ENCODE results near the gene WNT7B. TPM values are rescaled to one million over a fixed set of nuclear protein-coding genes. Genes with fewer than 3 reads are reported as not detected.

Gene WNT7B
- total RNA-seq, 1 experiment from 2014 or later = 95.0 TPM

DNA sequence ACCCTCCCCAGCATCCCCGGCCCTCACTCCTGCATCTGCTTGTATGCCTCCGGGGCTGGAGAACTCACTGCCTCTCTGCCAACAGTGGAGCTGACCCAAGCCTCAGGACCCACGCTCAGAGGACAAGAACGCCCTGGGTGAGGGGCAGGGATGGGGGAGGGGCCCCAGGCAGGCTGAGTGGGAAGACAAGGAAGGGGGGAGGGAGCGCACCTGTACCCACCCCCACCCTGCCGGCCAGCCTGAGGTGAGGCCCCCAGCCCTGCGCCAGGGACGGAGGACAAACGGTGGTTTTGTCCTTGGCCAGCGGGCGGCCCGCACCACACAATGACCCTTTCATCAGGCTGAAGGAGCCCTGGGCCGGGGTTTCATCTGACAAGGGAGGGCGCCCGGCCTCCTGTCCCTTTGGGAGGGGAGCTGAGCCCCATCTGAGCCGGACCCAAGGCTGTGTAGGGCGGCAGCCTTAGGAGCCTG lies 10.0 kb downstream of the WNT7B start:
- no peak for DNase-seq (ENCODE audit: low read depth)
- in situ Hi-C loops (cut with HindIII; ENCODE audit: low pct_unique_long_range_greater_than_20kb, low sequenced_read_pairs) = no loop called here

DNA sequence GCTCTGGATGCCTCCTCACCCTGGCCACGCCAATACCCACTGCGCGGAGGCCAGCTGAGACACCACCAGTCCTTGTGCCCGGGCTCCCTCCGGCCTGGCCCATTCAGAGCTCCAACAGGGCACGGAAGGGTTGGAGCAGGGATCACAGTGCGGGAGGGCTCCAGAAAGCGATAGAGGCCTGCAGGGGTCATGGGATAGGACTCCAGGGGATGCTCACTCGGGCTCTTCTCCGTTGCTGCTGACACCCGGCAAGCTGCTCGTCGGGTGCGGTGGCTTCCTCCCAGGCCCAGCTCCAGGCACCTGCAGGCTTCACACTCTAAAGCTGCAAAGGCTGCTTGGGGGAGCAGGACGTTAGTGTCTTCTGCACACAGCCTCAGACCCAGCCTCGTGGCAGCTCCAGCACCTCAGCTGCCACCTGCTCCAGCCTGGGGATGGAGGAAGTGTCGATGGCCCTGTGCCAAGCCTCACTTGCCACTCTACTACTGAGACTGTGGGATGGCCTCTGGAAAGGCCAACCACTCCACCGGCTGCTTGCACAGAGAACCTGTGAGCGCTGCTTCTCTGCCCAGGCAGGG lies 10.6 kb downstream of the WNT7B start:
- in situ Hi-C loops (cut with HindIII; ENCODE audit: low pct_unique_long_range_greater_than_20kb, low sequenced_read_pairs) = no loop called here
- no peak for DNase-seq (ENCODE audit: low read depth)

DNA sequence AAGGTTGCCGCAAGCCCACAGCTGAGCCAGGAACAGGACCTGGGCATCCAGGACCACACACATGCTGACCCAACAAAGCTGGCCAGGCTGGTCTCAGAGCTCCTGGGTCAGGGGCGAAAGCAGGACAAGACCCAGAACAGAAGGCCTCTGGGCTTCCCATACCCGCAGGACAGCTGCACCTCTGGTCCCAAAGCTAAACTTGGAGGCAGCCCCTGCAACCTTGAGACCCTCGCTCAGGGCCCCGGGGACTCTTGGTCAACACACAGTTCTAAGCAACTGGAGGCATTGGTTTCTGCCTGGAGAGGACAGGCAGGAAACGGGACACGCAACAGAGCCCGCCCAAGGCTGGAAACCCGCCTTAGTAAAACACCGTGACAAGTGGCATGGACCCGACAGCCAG lies 11.4 kb downstream of the WNT7B start:
- no peak for DNase-seq (ENCODE audit: low read depth)
- in situ Hi-C loops (cut with HindIII; ENCODE audit: low pct_unique_long_range_greater_than_20kb, low sequenced_read_pairs) = no loop called here

DNA sequence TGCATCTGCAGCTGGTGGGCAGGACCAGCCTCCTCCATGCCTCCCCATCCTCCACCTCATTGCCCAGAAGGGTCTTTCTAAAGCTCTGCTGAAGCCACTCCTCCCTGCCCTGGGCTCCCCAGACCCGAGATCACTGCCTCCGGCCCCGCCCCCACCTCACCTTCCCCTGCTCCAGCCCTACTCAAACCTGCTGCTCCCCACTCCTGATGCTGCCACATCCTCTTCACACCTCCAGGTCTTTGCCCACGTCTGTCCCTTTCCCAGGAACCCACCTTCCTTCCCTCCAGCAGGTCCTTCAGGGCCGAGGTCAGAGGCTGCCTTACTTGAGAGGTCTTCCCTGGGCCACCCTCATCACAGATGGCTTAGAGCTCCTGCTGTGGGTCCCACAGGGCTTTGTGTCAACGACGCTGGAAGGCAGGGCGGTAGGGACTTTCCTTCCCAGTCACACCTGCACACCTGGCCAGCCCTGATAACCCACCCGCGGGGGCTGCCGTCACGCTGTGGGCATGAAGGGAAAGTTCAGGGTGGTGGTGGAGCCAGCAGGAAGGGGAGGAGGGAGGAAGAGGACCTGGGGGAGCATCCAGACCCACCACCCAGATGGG lies 11.9 kb downstream of the WNT7B start:
- no peak for DNase-seq (ENCODE audit: low read depth)
- in situ Hi-C loops (cut with HindIII; ENCODE audit: low pct_unique_long_range_greater_than_20kb, low sequenced_read_pairs) = no loop called here

DNA sequence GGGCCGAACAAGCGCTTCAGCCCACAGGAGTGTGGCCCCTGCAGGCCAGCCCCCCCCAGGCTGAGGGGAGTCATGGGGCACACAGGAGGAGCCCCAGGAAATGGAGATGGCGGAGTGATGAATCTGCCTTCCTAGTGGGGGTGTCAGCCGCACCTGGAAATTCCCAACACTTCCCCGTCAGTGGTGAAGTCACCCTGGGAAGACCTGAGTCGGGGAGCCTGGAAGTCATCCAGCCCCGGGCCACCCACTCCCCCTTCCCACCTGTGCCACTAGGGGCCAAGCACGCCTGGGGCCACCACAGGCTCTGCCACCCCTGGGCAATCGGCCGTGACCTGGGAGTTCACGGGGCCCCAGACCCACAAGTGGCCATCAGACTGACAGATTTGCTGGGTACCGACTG lies 12.6 kb downstream of the WNT7B start:
- no peak for DNase-seq (ENCODE audit: low read depth)
- in situ Hi-C loops (cut with HindIII; ENCODE audit: low pct_unique_long_range_greater_than_20kb, low sequenced_read_pairs) = no loop called here

DNA sequence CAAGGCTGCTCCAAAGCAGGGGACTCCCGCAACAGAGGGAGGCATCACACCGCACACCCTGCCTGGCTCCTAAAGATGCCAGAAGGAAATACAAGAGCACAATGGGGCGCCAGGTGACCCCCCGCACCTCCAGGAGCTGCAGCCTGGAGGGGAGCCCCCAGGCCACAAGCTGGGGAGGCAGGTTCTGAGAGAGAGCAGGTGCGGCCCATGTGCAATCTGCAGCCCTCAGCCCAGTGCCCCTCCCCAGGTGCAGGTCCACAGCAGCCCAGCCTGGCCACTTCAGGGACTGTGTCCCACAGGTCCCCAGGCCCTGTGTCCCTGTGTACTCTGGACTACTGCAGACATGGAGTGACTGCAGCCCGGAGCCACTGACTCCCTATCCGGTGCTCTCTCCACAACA lies 13.1 kb downstream of the WNT7B start:
- in situ Hi-C loops (cut with HindIII; ENCODE audit: low pct_unique_long_range_greater_than_20kb, low sequenced_read_pairs) = no loop called here

DNA sequence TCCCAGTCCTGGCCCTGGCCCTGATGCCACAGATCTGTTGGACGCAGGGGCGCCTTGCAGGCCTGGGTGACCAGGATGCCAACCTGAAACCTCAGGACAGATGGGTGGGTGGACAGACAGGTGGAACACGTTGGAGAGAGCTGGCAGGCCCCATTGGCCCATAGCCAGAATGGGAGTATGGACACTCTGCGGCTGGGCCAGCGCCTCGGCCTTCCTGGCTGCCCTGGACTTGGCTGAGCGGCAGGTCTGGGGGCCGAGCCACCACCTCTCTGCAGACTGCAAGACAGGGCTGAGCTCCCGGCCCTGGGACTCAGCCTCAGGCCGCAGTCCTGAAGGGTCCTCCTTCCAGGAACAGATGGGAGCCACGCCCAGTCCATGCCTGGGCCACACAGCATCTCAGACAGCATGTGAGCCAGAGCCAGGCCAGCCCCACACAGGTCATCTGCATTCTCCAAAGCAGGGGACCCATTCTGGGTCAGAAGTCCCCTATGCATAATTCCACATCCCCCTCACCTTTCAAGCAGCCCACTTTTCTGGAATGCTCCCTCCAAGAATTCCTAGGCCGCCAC lies 14.1 kb downstream of the WNT7B start:
- in situ Hi-C loops (cut with HindIII; ENCODE audit: low pct_unique_long_range_greater_than_20kb, low sequenced_read_pairs) = no loop called here
- DNase-seq (ENCODE audit: low read depth) = no peak

More for the DNA sequence above, 13.1 kb downstream of the WNT7B start:
- DNase-seq (ENCODE audit: low read depth) = no peak

DNA sequence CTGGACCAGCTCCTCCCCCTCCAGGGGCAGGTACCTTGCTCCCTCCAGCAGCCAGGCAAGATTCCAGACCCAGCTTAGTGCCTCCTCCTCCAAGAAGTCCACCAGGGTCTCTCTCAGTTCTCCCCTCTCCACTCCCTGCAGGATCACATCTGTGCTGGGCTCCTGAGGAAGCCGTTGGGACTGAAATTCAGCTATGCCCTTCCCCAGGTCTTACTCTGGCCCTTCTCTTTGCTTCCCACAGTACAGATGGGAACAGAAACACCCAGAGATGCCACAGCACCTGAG lies 14.6 kb downstream of the WNT7B start:
- in situ Hi-C loops (cut with HindIII; ENCODE audit: low pct_unique_long_range_greater_than_20kb, low sequenced_read_pairs) = no loop called here
- no peak for DNase-seq (ENCODE audit: low read depth)

DNA sequence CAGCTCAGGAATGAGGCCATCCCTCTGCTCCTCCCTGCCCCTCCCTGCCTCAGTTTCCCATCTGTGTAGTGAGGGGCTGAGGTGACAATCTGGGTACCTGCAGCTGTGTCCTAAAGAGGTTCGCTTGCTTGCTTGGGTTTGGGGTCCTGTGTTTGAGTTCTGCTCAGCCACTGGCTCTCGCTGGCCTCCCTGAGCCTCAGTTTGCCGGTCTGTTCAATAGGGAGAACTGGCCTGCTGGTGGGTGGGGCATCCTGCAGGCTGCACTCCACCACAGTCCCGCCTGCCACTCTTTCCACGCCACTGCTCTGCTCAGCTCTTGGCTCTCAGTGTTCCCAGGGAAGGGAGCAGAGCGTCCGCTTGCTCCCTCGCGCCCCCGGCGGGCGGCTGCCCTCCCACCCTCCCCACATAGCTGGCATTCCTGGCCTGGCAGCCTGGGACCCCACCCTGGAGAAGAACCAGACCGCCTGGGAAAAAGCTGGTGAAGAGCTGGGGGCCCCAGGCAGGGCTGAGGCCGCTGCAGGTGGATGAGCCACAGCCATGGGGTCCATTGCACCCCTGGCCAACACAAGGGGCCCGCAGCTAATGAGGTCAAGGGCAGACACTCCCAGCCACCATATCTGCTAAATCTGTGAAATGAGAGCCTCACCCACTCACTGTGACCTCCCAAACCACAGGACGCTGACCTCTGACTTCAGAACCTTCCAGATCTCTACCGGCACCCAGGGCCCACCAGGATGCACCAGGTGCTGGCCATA lies 15.1 kb downstream of the WNT7B start:
- no peak for DNase-seq (ENCODE audit: low read depth)
- in situ Hi-C loops (cut with HindIII; ENCODE audit: low pct_unique_long_range_greater_than_20kb, low sequenced_read_pairs) = no loop called here

DNA sequence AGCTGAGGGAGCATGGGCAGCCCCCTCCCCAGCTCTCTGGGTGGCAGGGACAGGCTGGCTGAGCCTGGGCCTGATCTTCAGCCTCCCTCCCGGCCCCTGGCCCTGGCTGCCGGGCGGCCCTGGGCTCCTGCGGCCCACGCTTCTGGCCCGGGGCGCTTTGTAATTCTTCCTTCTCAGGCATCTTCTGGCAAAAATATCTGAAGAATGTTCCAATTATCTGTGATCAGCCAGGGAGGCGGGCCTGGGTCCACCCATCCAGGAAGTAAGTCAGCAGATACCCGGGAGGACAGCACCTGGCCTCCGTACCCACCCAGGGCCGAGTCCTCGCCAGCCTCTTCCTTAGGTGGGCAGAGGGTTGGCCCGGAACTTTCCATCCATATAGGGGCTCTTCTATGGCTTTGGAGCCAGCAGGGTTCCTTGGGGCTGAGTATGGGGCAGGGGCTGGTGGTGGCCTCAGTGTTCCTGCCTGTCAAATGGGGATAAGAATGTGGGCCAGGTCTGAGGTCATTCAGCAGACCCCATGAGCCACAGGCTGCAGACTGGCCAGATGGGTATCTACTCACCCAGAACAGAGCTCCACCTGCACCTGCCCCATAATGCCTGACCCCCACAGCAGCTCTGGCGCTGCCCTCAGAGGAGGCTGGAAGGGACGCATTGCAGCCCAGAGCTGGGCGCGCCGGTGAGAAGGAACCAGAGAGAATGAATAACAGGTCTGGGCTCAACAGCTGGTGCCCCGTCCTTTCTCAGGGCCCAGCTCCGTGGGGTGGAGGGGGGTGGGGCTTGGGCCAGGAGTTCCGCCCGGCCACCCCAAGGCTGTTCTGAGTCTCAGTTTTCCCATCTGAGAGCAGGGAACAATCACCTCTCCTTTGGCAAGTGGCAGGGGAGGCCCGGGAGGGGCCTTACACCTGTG lies 16.2 kb downstream of the WNT7B start:
- no peak for DNase-seq (ENCODE audit: low read depth)
- in situ Hi-C loops (cut with HindIII; ENCODE audit: low pct_unique_long_range_greater_than_20kb, low sequenced_read_pairs) = no loop called here

DNA sequence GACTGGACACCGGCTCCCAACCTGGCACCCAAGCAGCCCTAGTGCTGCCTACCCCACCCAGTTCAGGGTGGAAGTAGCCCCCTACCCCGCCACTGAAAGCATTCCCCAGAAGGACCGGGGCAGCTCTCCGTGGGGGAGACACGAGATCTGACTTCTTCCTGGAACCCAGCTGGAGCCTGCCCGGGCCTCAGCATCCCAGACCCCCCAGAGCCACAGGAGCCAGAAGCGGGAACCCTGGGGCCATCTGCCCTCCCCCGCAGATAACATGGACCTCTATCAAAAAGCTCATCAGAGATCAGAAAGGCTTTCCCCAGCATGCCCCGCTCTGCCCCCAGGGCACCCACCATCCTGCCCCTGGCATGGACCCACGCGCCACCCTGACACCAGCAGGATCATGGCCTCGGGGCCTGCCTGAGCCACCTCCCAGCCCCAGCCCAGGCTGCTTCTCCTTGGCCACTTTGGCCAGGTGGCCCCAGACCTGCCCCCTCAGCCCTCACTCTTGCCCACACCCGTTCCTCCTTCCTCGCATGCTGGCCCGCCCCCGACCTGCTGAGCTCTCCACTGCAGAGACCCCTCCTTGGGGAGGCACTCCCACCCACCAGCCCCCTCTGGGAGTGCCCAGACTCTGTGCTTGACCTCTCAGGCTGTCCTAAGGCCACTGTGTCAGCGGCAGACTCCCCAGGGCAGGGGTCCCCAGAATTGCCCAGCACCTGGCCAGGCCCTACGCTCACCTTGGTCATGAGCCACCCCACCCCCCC lies 17.1 kb downstream of the WNT7B start:
- in situ Hi-C loops (cut with HindIII; ENCODE audit: low pct_unique_long_range_greater_than_20kb, low sequenced_read_pairs) = no loop called here
- DNase-seq (ENCODE audit: low read depth) = no peak

DNA sequence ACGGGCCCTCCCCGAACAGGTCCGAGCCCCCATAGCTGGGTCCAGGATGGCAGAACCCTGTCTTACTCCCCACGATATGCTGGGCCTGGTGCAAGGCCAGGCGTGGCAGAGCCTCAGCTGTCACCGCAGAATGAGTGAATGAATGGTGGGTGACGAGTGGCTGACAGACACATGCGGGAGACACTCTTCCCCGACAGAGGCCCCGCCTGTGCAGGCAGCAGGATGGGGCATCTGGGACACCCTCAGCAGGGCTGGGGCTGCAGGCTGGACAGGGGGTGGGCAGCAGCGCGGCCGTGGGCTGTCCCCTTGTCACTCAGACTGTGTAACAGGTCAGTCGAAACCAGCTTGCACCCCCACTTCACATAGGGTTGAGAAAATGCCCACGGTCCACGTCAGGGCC lies 18.0 kb downstream of the WNT7B start:
- in situ Hi-C loops (cut with HindIII; ENCODE audit: low pct_unique_long_range_greater_than_20kb, low sequenced_read_pairs) = no loop called here
- no peak for DNase-seq (ENCODE audit: low read depth)

DNA sequence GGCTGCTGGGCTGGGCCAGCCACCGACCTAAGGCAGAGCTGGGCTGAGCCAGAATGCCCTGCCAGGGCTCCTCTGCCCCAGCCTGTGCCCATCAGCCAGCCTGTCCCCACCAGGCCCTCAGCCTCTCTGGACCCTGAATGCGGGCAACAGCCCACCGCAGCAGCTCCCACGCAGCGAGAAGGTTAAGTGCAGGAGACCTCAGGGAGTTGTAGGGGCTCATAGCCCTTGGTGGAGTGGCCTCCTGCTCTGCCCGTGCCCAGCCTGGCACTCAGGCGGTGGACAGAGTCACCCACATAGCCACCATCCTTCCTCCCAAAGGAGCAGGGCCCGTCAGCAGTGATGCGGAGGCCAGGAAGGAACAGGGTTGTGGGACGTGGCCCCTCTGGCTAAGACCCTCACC lies 19.1 kb downstream of the WNT7B start:
- in situ Hi-C loops (cut with HindIII; ENCODE audit: low pct_unique_long_range_greater_than_20kb, low sequenced_read_pairs) = no loop called here
- no peak for DNase-seq (ENCODE audit: low read depth)

DNA sequence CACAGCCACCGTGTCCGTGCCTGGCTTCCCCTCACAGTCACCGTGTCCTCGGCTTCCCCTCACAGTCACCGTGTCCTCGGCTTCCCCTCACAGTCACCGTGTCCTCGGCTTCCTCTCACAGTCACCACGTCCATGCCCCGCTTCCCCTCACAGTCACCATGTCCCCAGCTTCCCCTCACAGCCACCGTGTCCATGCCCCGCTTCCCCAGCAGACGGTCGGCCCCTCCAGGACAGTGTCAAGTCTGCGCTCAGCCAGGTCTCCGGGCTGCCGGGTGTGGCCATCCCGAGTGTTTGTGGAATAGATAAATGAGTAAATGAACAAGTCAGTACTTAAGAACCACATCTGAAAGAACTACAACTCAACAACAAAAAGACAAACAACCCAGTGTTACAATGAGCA lies 23.8 kb downstream of the WNT7B start:
- in situ Hi-C loops (cut with HindIII; ENCODE audit: low pct_unique_long_range_greater_than_20kb, low sequenced_read_pairs) = no loop called here

DNA sequence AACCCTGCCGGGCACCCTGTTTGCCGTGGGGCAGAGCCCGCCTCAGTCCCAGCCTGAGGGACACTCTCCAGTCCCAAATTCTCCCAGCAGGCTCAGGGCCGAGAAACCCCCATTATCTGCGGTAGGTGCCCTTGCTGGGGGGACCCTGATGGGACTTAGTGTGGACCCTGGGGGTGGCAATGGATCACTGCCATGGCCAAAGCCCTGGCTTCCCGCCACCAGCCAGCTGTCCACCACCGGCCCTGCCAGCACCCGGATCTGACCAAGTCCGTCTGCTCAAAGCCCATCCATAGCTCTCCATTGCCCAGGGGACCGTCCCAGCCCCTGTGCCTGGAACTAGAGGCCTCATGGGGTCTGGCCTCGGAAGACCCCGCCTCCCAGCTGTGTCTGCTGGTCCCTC lies 24.4 kb downstream of the WNT7B start:
- in situ Hi-C loops (cut with HindIII; ENCODE audit: low pct_unique_long_range_greater_than_20kb, low sequenced_read_pairs) = no loop called here
- no peak for DNase-seq (ENCODE audit: low read depth)

More for the DNA sequence above, 23.8 kb downstream of the WNT7B start:
- DNase-seq (ENCODE audit: low read depth) = no peak

DNA sequence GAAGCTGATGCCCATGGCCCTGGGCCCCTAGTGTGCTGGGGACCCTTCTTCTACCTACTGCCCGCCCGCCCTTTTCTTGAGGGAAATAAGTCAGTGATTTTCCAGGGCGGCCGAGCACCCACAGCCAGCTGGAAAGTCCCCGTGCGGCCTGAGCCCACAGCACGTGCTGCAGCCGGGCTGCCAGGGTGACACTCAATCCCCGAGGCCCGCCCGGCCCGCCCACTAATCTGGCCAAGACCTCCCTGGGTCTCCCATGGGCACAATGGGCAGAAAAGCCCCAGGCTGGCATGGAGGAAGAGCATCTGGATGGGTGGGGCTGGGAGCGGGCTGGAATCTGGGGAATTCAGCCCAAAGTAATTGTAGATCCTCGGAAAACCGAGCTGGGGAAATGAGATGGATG lies 24.8 kb downstream of the WNT7B start:
- in situ Hi-C loops (cut with HindIII; ENCODE audit: low pct_unique_long_range_greater_than_20kb, low sequenced_read_pairs) = no loop called here
- no peak for DNase-seq (ENCODE audit: low read depth)

DNA sequence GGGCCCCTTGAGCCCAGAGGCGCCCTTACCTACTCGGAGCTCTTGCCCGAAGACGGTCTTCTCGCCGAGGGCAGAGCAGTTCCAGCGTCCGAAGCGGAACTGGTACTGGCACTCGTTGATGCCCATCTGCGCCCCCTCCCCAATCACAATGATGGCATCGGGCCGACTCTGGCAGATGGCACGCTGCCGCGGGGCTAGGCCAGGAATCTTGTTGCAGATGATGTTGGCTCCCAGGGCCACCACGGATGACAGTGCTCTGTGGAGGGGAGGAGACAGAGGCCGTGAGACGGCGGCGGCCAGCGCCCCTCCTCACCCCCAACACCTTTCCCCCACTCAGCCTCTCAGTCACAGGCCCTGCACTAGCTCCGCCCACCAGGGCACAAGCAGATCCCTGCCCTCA lies 27.1 kb downstream of the WNT7B start:
- in situ Hi-C loops (cut with HindIII; ENCODE audit: low pct_unique_long_range_greater_than_20kb, low sequenced_read_pairs) = no loop called here
- DNase-seq (ENCODE audit: low read depth) = no peak

DNA sequence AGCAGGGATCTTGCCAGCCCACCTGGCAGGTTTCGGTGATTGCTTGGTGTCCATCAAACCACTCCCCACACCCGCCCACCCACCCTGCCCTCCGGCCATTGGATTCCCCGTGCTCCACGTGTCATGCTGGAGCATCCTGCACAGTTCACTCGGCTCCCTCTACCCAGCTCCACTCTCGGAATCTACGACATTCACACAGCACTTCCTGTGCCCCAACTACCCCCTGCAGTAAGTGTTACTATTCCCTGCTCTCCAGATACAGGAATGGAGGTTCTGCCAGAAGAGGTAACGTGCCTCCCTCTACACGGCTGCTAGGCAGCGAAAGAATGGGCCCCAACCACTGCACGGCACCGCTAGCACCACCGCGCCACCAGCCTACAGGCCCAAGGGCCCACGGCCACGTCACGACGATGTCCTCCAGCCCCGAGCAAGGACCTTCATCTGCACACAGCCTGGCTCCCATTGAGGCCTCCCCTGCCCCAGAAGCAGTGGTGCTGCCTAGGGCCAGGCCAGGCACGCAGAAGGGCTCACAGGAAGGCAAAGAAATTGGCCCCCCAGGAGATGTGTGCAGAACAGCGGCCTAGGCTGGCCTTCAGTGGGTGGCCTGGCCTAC lies 27.6 kb downstream of the WNT7B start:
- DNase-seq (ENCODE audit: low read depth) = no peak
- in situ Hi-C loops (cut with HindIII; ENCODE audit: low pct_unique_long_range_greater_than_20kb, low sequenced_read_pairs) = no loop called here
